Neural cell (in vitro differentiated cells): ENCODE results near the gene YAF2. TPM values are rescaled to one million over a fixed set of nuclear protein-coding genes. Genes with fewer than 3 reads are reported as not detected.

Source experiments
- H2AFZ ChIP-seq: fragments of 200-600, 300-800 bp; sonication (generic), shearing (Covaris generic); 2 replicates; pipeline ENCODE4 v1.6.0; 2014; ENCODE audit warnings: low read depth, mild to moderate bottlenecking, antibody characterized with exemption, low read length, moderate library complexity
- H3F3A ChIP-seq: fragments of 200-600 bp; shearing (Covaris generic); 2 replicates; pipeline ENCODE4 v1.6.1; 2016; ENCODE audit warnings: mild to moderate bottlenecking, moderate library complexity, mixed read lengths, antibody characterized with exemption, low read length; ENCODE audit not compliant: insufficient read depth, poor library complexity, severe bottlenecking
- H3K27ac ChIP-seq: fragments of 200-600, 300-800 bp; sonication (generic), shearing (Covaris generic); 2 replicates; pipeline ENCODE4 v1.5.1; 2014; ENCODE audit warnings: mild to moderate bottlenecking, low read length, moderate library complexity
- H3K27me3 ChIP-seq: fragments of 300-800, 200-600 bp; sonication (generic), shearing (Covaris generic); 2 replicates; pipeline ENCODE4 v1.6.0; 2014; ENCODE audit warnings: mild to moderate bottlenecking, low read depth, low read length, moderate library complexity; ENCODE audit not compliant: insufficient read depth
- H3K36me3 ChIP-seq: fragments of 300-800, 200-600 bp; sonication (generic), shearing (Covaris generic); 2 replicates; pipeline ENCODE4 v1.5.1; 2014; ENCODE audit warnings: mild to moderate bottlenecking, antibody characterized with exemption, low read length, moderate library complexity; ENCODE audit not compliant: insufficient read depth
- H3K4me2 ChIP-seq: fragments of 300-800, 200-600 bp; sonication (generic), shearing (Covaris generic); 2 replicates; pipeline ENCODE4 v1.6.0; 2014; ENCODE audit warnings: mild to moderate bottlenecking, low read length
- H3K4me3 ChIP-seq: fragments of 300-800, 200-600 bp; sonication (generic), shearing (Covaris generic); 2 replicates; pipeline ENCODE4 v1.5.1; 2014; ENCODE audit warnings: mild to moderate bottlenecking, low read length, moderate library complexity
- H3K79me2 ChIP-seq: fragments of 200-600 bp; shearing (Covaris generic); replicated peaks from 2 replicates; pipeline ENCODE4 v1.6.0; 2014; ENCODE audit warnings: mild to moderate bottlenecking, low read length, moderate library complexity; ENCODE audit not compliant: insufficient read depth
- H3K9ac ChIP-seq: fragments of 300-800, 200-600 bp; sonication (generic), shearing (Covaris generic); 2 replicates; pipeline ENCODE4 v1.6.1; 2016; ENCODE audit warnings: mild to moderate bottlenecking, low read length, mixed read lengths
- H3K9me2 ChIP-seq: fragments of 200-600 bp; shearing (Covaris generic); 2 replicates; pipeline ENCODE4 v1.6.1; 2016; ENCODE audit warnings: mild to moderate bottlenecking, low read length, mixed read lengths; ENCODE audit not compliant: insufficient read depth
- H3K9me3 ChIP-seq: fragments of 200-600, 300-800 bp; sonication (generic), shearing (Covaris generic); 2 replicates; pipeline ENCODE4 v1.6.1; 2016; ENCODE audit warnings: mild to moderate bottlenecking, mixed run types, low read length, moderate library complexity, mixed read lengths
- H4K20me1 ChIP-seq: fragments of 200-600 bp; shearing (Covaris generic); 2 replicates; pipeline ENCODE4 v1.6.1; 2016; ENCODE audit warnings: mild to moderate bottlenecking, mixed run types; ENCODE audit not compliant: insufficient read depth
- EP300 ChIP-seq: fragments of 450-650 bp; conservative IDR thresholded peaks from 2 replicates; pipeline ENCODE4 v1.6.1; 2014; ENCODE audit warnings: antibody characterized with exemption, mild to moderate bottlenecking, moderate library complexity; ENCODE audit not compliant: poor library complexity, severe bottlenecking
- EZH2 ChIP-seq: fragments of 200-600, 300-800 bp; shearing (Covaris generic), sonication (generic); IDR thresholded peaks from 2 replicates; pipeline ENCODE4 v1.6.1; 2014; ENCODE audit warnings: antibody characterized with exemption, low read length, borderline replicate concordance, mild to moderate bottlenecking; ENCODE audit not compliant: insufficient read depth, poor library complexity, severe bottlenecking
- MXI1 ChIP-seq: fragments of 450-650 bp; conservative IDR thresholded peaks from 2 replicates; pipeline ENCODE4 v1.6.1; 2014; ENCODE audit warnings: antibody characterized with exemption, mild to moderate bottlenecking; ENCODE audit not compliant: poor library complexity, severe bottlenecking
- POLR2AphosphoS5 ChIP-seq: IDR thresholded peaks from 2 replicates; pipeline ENCODE4 v1.6.1; 2012
- RAD21 ChIP-seq: fragments of 450-650 bp; conservative IDR thresholded peaks from 2 replicates; pipeline ENCODE4 v1.6.1; 2014; ENCODE audit warnings: antibody characterized with exemption, mild to moderate bottlenecking, moderate library complexity
- SMC3 ChIP-seq: fragments of 450-650 bp; conservative IDR thresholded peaks from 2 replicates; pipeline ENCODE4 v1.6.1; 2014; ENCODE audit warnings: antibody characterized with exemption, mild to moderate bottlenecking, moderate library complexity; ENCODE audit not compliant: poor library complexity
- TAF1 ChIP-seq: IDR thresholded peaks from 2 replicates; pipeline ENCODE4 v1.6.1; 2012; ENCODE audit warnings: low read depth
- polyA plus RNA-seq: library from polyadenylated mRNA; depleted of rRNA; stranded (reverse); fragments of >200 nt; gene quantifications from 2 replicates; pipeline ENCODE4 v1.2.3, GENCODE V29; 2014
- TF ChIP-seq, protein P1 (sequence below): IDR thresholded peaks from 2 replicates; pipeline ENCODE4 v1.6.1; 2012; ENCODE audit warnings: borderline replicate concordance
- TF ChIP-seq, protein P2 (sequence below): fragments of 450-650 bp; IDR thresholded peaks from 2 replicates; pipeline ENCODE4 v1.5.1; 2014; ENCODE audit warnings: antibody characterized with exemption, mild to moderate bottlenecking, moderate library complexity; ENCODE audit not compliant: poor library complexity, severe bottlenecking

The YAF2 gene
- polyA plus RNA-seq, 1 donor from 2014 or later, result 44.1 TPM

DNA sequence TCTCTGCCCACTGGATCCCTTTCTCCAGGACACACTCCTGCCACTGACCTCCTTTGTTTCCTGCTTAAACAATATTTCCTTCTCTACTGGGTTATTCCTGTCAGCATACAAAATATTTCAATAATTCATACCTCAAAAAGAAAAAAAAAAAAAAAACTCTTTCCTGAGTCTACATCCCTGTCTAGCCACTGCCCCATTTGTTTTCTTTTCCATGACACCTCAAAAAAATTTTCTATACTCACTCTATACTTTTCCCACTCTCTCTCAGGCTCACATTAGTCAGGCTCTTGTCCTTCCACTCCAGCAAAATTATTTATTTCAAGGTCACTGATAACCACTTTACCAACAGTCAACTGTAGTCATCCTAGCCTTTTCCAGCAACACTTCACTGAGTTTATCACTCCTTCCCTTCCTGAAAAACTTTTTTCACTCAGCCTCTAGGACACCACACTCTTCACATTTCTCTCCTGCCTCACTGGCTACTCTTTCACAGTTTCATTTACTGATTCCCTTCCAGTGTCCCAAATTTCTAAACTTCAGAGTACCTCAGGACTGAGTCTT, 64.0 kb downstream of the YAF2 start:
- H3K27me3 ChIP-seq, result no peaks in the 10 kb centered on the region
- TF ChIP-seq, protein P1, sequence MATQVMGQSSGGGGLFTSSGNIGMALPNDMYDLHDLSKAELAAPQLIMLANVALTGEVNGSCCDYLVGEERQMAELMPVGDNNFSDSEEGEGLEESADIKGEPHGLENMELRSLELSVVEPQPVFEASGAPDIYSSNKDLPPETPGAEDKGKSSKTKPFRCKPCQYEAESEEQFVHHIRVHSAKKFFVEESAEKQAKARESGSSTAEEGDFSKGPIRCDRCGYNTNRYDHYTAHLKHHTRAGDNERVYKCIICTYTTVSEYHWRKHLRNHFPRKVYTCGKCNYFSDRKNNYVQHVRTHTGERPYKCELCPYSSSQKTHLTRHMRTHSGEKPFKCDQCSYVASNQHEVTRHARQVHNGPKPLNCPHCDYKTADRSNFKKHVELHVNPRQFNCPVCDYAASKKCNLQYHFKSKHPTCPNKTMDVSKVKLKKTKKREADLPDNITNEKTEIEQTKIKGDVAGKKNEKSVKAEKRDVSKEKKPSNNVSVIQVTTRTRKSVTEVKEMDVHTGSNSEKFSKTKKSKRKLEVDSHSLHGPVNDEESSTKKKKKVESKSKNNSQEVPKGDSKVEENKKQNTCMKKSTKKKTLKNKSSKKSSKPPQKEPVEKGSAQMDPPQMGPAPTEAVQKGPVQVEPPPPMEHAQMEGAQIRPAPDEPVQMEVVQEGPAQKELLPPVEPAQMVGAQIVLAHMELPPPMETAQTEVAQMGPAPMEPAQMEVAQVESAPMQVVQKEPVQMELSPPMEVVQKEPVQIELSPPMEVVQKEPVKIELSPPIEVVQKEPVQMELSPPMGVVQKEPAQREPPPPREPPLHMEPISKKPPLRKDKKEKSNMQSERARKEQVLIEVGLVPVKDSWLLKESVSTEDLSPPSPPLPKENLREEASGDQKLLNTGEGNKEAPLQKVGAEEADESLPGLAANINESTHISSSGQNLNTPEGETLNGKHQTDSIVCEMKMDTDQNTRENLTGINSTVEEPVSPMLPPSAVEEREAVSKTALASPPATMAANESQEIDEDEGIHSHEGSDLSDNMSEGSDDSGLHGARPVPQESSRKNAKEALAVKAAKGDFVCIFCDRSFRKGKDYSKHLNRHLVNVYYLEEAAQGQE, result no peak
- TF ChIP-seq, protein P2, sequence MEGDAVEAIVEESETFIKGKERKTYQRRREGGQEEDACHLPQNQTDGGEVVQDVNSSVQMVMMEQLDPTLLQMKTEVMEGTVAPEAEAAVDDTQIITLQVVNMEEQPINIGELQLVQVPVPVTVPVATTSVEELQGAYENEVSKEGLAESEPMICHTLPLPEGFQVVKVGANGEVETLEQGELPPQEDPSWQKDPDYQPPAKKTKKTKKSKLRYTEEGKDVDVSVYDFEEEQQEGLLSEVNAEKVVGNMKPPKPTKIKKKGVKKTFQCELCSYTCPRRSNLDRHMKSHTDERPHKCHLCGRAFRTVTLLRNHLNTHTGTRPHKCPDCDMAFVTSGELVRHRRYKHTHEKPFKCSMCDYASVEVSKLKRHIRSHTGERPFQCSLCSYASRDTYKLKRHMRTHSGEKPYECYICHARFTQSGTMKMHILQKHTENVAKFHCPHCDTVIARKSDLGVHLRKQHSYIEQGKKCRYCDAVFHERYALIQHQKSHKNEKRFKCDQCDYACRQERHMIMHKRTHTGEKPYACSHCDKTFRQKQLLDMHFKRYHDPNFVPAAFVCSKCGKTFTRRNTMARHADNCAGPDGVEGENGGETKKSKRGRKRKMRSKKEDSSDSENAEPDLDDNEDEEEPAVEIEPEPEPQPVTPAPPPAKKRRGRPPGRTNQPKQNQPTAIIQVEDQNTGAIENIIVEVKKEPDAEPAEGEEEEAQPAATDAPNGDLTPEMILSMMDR, result no peak
- TF ChIP-seq EZH2, result no peak
- no peak for TF ChIP-seq TAF1
- TF ChIP-seq SMC3, result no peak
- no peak for TF ChIP-seq POLR2AphosphoS5
- no peak for TF ChIP-seq RAD21
- TF ChIP-seq EP300, result no peak
- no peak for TF ChIP-seq MXI1
- H3K36me3 ChIP-seq, result peaks cover 4% of the 10 kb centered on the region
- no peaks in the 10 kb centered on the region for H3K79me2 ChIP-seq
- no peaks in the 10 kb centered on the region for H3K9me2 ChIP-seq
- no peaks in the 10 kb centered on the region for H3K9me3 ChIP-seq
- H3F3A ChIP-seq, result no peaks in the 10 kb centered on the region
- H3K4me3 ChIP-seq, result no peak overlapping the region
- H2AFZ ChIP-seq, result no peak overlapping the region
- no peak overlapping the region for H3K9ac ChIP-seq
- no peak overlapping the region for H3K27ac ChIP-seq
- H3K4me2 ChIP-seq, result no peak overlapping the region
- no peaks in the 10 kb centered on the region for H4K20me1 ChIP-seq

DNA sequence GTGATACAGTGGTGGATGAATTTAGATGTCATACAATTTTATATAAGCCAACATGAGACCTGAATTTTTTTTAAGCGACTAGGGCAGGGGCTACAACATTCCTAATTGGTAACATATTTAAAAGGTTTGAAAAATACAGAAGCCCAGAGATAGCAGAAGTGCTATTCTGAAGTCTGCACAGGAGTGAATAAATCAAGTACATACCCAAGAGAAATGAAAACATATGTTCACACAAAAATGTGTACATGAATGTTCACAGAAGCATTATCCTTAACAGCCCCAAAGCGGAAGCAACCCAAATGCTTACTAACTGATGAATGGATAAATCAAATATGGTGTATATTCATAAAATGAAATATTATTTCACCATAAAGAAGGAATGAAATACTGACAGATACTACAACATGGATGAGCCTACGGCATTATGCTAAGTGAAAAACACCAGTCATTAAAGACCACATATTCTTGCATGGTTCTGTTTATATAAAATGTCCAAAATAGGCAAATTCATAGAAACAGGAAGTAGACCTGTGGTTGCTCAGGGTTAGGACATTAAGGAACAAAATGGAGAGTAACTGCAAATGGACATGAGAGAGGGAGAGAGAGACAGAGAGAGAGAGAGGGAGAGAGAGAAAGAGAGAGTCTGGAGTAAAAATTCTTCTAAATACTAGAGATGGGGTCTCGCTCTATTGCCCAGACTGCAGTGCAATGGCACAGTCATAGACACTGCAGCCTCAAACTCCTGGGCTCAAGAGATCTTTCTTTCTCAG, 65.4 kb downstream of the YAF2 start:
- H3K79me2 ChIP-seq, result no peaks in the 10 kb centered on the region
- no peak for TF ChIP-seq EZH2
- TF ChIP-seq TAF1, result no peak
- TF ChIP-seq, protein P2, result no peak
- TF ChIP-seq SMC3, result no peak
- no peak for TF ChIP-seq POLR2AphosphoS5
- no peak for TF ChIP-seq EP300
- no peak overlapping the region for H3K4me3 ChIP-seq
- no peaks in the 10 kb centered on the region for H3F3A ChIP-seq
- no peak overlapping the region for H2AFZ ChIP-seq
- H3K27ac ChIP-seq, result no peak overlapping the region
- H3K9ac ChIP-seq, result no peak overlapping the region
- H3K9me3 ChIP-seq, result no peaks in the 10 kb centered on the region
- H4K20me1 ChIP-seq, result no peaks in the 10 kb centered on the region
- no peak overlapping the region for H3K4me2 ChIP-seq
- H3K27me3 ChIP-seq, result no peaks in the 10 kb centered on the region
- peaks cover 4% of the 10 kb centered on the region for H3K36me3 ChIP-seq
- no peaks in the 10 kb centered on the region for H3K9me2 ChIP-seq
